Ascending aorta (tissue), 2 donors: ENCODE results near the gene TSPEAR. TPM values are rescaled to one million over a fixed set of nuclear protein-coding genes. Genes with fewer than 3 reads are reported as not detected.

Experiments used
- DNase-seq, 2 donors: peaks; one replicate each; pipeline ENCODE4 v3.0.0-alpha.2; 2019; ENCODE audit warnings: low spot score in 2 of 2
- H3K27ac ChIP-seq, 2 donors: fragments of 200-600 bp; sonication (generic); one replicate each; pipeline ENCODE4 v1.5.1; 2016 to 2017; ENCODE audit warnings: mild to moderate bottlenecking in 1 of 2
- H3K27me3 ChIP-seq: fragments of 200-600 bp; sonication (generic); one replicate; pipeline ENCODE4 v1.5.1; 2017
- H3K36me3 ChIP-seq, 2 donors: fragments of 200-600 bp; sonication (generic); one replicate each; pipeline ENCODE4 v1.5.1; 2016
- H3K4me1 ChIP-seq, 2 donors: fragments of 200-600 bp; sonication (generic); one replicate each; pipeline ENCODE4 v1.5.1; 2016 to 2017; ENCODE audit warnings: mild to moderate bottlenecking in 1 of 2
- H3K4me3 ChIP-seq, 2 donors: fragments of 200-600 bp; sonication (generic); one replicate each; pipeline ENCODE4 v1.5.1; 2016 to 2017; ENCODE audit warnings: mild to moderate bottlenecking in 1 of 2
- H3K9me3 ChIP-seq, 2 donors: fragments of 200-600 bp; sonication (generic); one replicate each; pipeline ENCODE4 v1.5.1; 2016
- CTCF ChIP-seq, 3 experiments: fragments of 200-600 bp in 2 of 3; fragments of 450-650 bp in 1 of 3; sonication (generic) in 2 of 3; IDR thresholded peaks; one replicate each; pipeline ENCODE4 v1.5.1; 2016 to 2019; ENCODE audit warnings: antibody characterized with exemption in 3 of 3, mild to moderate bottlenecking in 1 of 3, moderate library complexity in 1 of 3
- intact Hi-C: fragments of 100-400 bp; cut with DNase I; formaldehyde crosslinking; loops from one replicate; pipeline ENCODE4 v1.15.1; 2023
- total RNA-seq: library from RNA; depleted of rRNA; stranded (reverse); fragments of >200 nt; gene quantifications from one replicate; pipeline ENCODE4 v1.1.0, GENCODE V29; 2016

The TSPEAR gene
- total RNA-seq, 1 donor from 2014 or later: not detected

DNA sequence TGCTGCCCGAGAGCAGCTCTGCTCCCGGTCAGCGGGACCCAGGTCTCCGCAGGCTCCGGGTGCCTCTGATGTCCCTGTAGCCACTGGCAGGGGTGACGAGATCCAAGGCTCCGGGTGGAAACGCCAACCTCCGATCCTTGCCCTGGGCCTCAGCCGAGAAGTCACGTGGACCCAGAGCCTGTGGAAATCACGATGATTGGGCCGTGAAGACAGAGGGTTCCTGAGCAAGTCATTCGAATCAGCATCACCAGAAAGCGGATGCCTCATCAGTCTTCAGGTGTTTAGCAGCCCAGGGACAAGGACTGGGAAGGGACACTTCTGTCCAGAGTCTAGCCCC lies 243.5 kb downstream of the TSPEAR start:
- H3K4me1 ChIP-seq: no peaks in the 10 kb centered on the region
- TF ChIP-seq CTCF (IDR thresholded peaks at IDR 0.05): no peak
- no peak for DNase-seq
- intact Hi-C loops: no loop called here
- no peak overlapping the region for H3K27ac ChIP-seq
- no peak overlapping the region for H3K4me3 ChIP-seq
- H3K36me3 ChIP-seq: no peaks in the 10 kb centered on the region
- no peaks in the 10 kb centered on the region for H3K27me3 ChIP-seq
- no peaks in the 10 kb centered on the region for H3K9me3 ChIP-seq

DNA sequence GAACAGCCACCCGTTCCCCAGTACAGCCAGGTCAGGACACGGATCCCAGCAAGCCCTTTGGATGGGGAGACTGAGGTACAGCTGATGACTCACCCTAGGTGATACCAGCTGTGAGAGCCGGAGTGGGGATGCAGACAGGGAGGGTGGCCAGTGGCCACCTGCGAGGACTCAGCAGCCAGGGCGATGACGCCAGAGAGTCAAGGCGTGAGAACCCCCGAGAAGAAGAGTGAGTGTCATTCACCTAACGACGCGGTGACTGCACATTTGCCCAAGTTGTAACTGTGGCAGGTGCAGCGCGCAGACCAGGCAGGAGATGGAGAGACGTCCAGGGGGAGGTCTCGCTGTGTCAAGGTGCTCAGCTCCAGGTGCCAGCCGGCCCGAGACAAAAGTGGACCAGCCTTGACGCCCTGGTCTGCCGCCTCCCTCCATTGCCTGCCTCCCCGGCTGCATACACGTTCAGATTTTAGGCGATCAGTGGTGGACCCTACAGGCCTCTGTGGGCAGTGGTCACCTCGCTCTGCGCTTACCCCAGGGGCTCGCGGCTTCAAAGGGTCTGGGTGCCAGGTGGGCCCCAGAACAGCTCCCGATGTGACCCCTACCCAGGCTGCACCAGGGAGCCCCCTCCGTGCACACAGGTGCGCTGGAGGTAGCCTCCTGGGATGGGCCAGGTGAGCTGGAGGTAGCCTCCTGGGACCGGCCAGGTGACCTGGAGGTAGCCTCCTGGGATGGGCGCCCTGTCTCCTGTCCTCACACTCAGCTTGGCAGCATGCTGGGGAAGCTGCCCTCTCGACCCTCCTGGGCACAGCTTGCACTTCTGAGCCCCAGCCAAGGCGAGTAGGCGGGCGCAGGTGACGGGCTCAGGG lies 244.1 kb downstream of the TSPEAR start:
- TF ChIP-seq CTCF (IDR thresholded peaks at IDR 0.05): no peak
- DNase-seq: no peak
- Histone ChIP-seq H3K9me3 (no peaks in the 10 kb centered on the region), H3K36me3 (no peaks in the 10 kb centered on the region), H3K4me1 (no peaks in the 10 kb centered on the region), H3K27ac (no peak overlapping the region), H3K27me3 (no peaks in the 10 kb centered on the region), H3K4me3 (no peak overlapping the region)
- intact Hi-C loops: no loop called here

DNA sequence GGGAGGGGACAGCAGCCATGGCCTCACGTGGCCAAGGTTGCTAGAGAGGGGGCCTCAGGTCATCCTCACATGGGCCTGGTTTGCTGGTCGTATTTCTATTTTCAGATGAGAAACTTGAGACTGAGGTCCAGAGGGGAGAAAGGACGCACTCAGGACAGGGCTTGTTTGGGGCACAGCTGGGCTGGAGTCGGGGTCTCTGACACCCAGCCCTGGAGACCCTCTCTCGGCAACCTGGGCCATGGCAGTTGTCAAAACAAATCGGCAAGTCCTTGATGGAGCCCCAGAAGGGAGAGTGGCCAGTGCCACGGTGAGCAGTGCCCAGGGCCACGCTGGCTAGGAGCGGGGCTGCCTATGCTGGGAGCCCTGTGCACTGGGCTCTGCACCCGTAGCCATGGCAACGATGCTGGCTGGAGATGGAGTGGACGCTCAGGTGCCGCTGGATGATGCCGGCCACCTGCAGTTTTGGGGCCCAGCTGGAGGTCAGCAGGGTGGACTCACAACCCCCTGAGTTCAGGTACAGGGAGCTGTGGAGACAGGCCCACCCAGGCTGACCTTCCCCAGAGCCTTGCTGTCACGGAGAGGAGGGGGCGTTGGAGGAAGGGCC lies 244.9 kb downstream of the TSPEAR start:
- Histone ChIP-seq H3K9me3 (no peaks in the 10 kb centered on the region), H3K27ac (no peak overlapping the region), H3K4me3 (no peak overlapping the region), H3K27me3 (no peaks in the 10 kb centered on the region), H3K36me3 (no peaks in the 10 kb centered on the region), H3K4me1 (no peaks in the 10 kb centered on the region)
- intact Hi-C loops: no loop called here
- no peak for DNase-seq
- TF ChIP-seq CTCF (IDR thresholded peaks at IDR 0.05): no peak

DNA sequence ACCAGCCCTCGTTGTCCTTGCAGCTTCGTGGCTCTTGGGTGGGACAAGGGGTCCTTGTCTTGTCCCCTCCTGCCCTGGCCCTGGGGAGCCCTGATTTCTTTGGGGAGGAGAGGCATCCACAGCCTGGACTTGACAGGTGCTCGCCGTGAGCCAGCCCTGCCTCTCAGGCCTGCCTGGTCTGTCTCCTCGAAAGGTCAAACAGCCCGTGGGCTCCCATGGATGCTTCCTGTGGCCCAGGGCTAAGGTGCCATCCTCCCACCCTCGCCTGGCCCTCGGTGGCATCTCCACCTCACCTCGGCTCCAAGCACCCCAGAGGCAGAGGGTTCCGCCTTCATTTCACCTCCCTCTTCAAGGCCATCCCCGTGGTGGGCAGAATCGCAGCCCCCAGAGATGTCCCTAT lies 247.0 kb downstream of the TSPEAR start:
- intact Hi-C loops: no loop called here
- H3K4me1 ChIP-seq: no peaks in the 10 kb centered on the region
- no peaks in the 10 kb centered on the region for H3K36me3 ChIP-seq
- no peak for DNase-seq
- no peaks in the 10 kb centered on the region for H3K9me3 ChIP-seq
- TF ChIP-seq CTCF (IDR thresholded peaks at IDR 0.05): no peak
- H3K27ac ChIP-seq: no peak overlapping the region
- H3K4me3 ChIP-seq: no peak overlapping the region
- no peaks in the 10 kb centered on the region for H3K27me3 ChIP-seq

DNA sequence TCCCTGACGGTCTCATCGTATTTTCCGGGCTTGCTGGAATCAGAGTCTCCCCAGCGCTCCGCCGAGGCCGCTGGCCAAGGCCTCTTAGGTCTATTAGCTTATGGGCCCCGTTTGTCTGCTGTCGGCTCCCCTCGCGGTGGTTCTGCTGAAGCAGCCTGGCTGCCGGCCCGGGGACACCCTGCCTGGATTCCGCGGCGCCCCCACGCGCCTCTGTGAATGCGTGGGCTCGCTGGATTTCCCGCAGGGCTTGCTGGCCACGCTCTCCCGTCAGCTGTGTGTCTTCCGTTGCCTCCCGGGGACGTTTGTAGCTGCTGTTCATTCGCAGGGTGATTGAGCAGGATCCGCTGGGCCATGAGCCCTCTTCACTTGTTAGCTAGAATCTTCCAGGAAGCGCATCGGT lies 247.6 kb downstream of the TSPEAR start:
- no peaks in the 10 kb centered on the region for H3K9me3 ChIP-seq
- no peak for TF ChIP-seq CTCF (IDR thresholded peaks at IDR 0.05)
- H3K36me3 ChIP-seq: no peaks in the 10 kb centered on the region
- H3K4me1 ChIP-seq: no peaks in the 10 kb centered on the region
- H3K27me3 ChIP-seq: no peaks in the 10 kb centered on the region
- no peak for DNase-seq
- H3K27ac ChIP-seq: no peak overlapping the region
- H3K4me3 ChIP-seq: no peak overlapping the region
- intact Hi-C loops: no loop called here
